ENCODE results near the gene TNFSF10. TPM values are rescaled to one million over a fixed set of nuclear protein-coding genes. Genes with fewer than 3 reads are reported as not detected.
"Not testable (repeated sequence)": the region's sequence is repeated elsewhere in the genome, so short reads cannot be mapped to it uniquely, and the experiment has no call there.

Gene TNFSF10
- 10 to 100 TPM; 23.3 to 31.4 (median 27.7) TPM for total RNA-seq

- intact Hi-C loops (cut with DNase I): no loop called here
- WGBS: 24% methylated on average over 9 of the region's 9 CpGs
- H3K27me3 ChIP-seq: no peaks in the 10 kb centered on the region
- H3K4me3 ChIP-seq: peak within 1 kb of the TSS; percentile 53 to 70 (median 55)
- H3K9me3 ChIP-seq: no peaks in the 10 kb centered on the region
- peak; percentile 31 for TF ChIP-seq POLR2A (IDR thresholded peaks at IDR 0.05; ENCODE audit: low read depth)
- TF ChIP-seq, protein P1, sequence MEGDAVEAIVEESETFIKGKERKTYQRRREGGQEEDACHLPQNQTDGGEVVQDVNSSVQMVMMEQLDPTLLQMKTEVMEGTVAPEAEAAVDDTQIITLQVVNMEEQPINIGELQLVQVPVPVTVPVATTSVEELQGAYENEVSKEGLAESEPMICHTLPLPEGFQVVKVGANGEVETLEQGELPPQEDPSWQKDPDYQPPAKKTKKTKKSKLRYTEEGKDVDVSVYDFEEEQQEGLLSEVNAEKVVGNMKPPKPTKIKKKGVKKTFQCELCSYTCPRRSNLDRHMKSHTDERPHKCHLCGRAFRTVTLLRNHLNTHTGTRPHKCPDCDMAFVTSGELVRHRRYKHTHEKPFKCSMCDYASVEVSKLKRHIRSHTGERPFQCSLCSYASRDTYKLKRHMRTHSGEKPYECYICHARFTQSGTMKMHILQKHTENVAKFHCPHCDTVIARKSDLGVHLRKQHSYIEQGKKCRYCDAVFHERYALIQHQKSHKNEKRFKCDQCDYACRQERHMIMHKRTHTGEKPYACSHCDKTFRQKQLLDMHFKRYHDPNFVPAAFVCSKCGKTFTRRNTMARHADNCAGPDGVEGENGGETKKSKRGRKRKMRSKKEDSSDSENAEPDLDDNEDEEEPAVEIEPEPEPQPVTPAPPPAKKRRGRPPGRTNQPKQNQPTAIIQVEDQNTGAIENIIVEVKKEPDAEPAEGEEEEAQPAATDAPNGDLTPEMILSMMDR (IDR thresholded peaks at IDR 0.05): no peak
- peak; percentile 68 to 91 for TF ChIP-seq POLR2AphosphoS5 (IDR thresholded peaks at IDR 0.05)
- peak within 1 kb of the TSS; percentile 71 to 81 (median 74) for H3K27ac ChIP-seq (replicated peaks in 1 of 4)
- H3K4me1 ChIP-seq: peaks cover 9 to 40% (median 26%) of the 10 kb centered on the region in 4 donors
- peak; percentile 94 for DNase-seq (ENCODE audit: extremely low spot score)
- H3K36me3 ChIP-seq: no peaks in the 10 kb centered on the region
These were observed at the start of gene TNFSF10 for GRCh38 chr3:172522871-172523818. Gene TNFSF10 (minus strand): TSS chr3:172523430. CDS start chr3:172523384, 46 bp downstream.

DNA sequence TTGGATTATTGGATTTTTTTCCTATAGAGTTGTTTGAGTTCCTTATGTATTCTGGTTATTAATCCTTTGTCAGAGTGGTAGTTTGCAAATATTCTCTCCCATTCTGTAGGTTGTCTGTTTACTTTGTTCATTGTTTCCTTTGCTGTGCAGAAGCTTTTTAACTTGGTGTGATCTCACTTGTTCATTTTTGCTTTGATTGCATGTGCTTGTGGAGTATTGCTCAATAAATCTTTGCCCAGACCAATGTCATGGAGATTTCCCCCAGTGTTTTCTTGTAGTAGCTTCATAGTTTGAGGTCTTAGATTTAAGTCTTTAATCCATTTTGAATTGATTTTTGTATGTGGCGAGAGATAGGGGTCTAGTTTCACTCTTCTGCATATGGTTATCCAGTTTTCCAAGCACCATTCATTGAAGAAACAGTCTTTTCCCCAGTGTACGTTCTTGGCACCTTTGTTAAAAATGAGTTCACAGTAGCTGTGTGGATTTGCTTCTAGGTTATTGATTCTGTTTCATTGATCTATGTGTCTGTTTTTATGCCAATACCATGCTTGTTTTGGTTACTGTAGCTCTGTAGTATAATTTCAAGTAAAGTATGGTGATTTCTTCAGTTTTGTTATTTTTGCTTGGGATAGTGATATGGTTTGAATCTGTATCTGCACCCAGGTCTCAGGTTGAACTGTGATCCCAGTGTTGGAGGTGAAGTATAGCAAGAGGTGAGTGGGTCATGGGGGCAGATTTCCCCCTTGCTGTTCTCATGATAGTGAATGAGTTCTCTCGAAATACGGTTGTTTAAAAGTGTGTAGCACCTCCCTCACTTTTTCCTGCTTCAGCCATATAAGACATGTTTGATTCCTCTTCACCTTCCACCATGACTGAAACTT is 46.1 kb upstream of the TNFSF10 start:
- no peak for TF ChIP-seq POLR2A (IDR thresholded peaks at IDR 0.05; ENCODE audit: low read depth)
- H3K4me1 ChIP-seq: peaks cover 0 to 5% (median 0%) of the 10 kb centered on the region in 4 donors
- H3K9me3 ChIP-seq: no peaks in the 10 kb centered on the region
- no peak overlapping the region for H3K4me3 ChIP-seq
- H3K27me3 ChIP-seq: no peaks in the 10 kb centered on the region
- H3K36me3 ChIP-seq: no peaks in the 10 kb centered on the region
- DNase-seq (ENCODE audit: extremely low spot score): no peak
- intact Hi-C loops (cut with DNase I): no loop called here
- 88% methylated on average over 4 of the region's 4 CpGs for WGBS
- no peak overlapping the region for H3K27ac ChIP-seq (replicated peaks in 1 of 4)

GRCh38 chr3:172568701-172569100 is 45.5 kb upstream of the TNFSF10 start:
- no peak overlapping the region for H3K4me3 ChIP-seq
- no peak for TF ChIP-seq EP300 (IDR thresholded peaks at IDR 0.05)
- no peaks in the 10 kb centered on the region for H3K9me3 ChIP-seq
- H3K4me1 ChIP-seq: peaks cover 3 to 11% (median 5%) of the 10 kb centered on the region in 4 donors
- H3K27ac ChIP-seq (replicated peaks in 1 of 4): no peak overlapping the region
- no peaks in the 10 kb centered on the region for H3K36me3 ChIP-seq
- DNase-seq (ENCODE audit: extremely low spot score): no peak
- 63% methylated on average over 2 of the region's 2 CpGs for whole genome bisulfite sequencing
- intact Hi-C loops (cut with DNase I): no loop called here
- H3K27me3 ChIP-seq: no peaks in the 10 kb centered on the region

GRCh38 chr3:172566785-172567184 is 43.6 kb upstream of the TNFSF10 start:
- H3K4me1 ChIP-seq: peaks cover 15 to 30% (median 20%) of the 10 kb centered on the region in 4 donors
- H3K4me3 ChIP-seq; H3K36me3 ChIP-seq; DNase-seq (ENCODE audit: extremely low spot score); intact Hi-C loops (cut with DNase I); H3K27me3 ChIP-seq; H3K9me3 ChIP-seq; H3K27ac ChIP-seq (replicated peaks in 1 of 4): not testable (repeated sequence)
- 98% methylated on average over 2 of the region's 2 CpGs for WGBS

DNA sequence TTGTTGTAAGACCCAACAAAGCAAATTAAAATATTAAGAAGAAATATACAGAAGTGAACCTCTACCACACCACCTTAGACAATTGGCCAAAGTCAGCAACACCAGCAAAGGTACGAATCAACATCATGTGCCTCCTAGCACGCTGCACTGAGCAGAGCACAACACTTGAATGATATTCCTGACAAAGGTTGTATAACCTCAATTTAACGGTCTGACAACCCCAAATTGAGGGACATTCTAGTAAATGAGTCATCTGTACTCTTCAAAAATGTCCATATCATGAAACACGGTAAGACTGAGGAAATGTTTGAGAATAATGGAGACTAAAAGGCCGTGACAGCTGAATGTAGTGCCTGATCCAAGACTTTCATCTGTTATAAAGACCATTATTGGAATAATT is 41.3 kb upstream of the TNFSF10 start:
- 84% methylated on average over 5 of the region's 5 CpGs for WGBS
- no peak for DNase-seq (ENCODE audit: extremely low spot score)
- Histone ChIP-seq H3K9me3 (no peaks in the 10 kb centered on the region), H3K4me3 (no peak overlapping the region), H3K36me3 (no peaks in the 10 kb centered on the region), H3K27me3 (no peaks in the 10 kb centered on the region), H3K4me1 (peaks cover 15 to 51% (median 28%) of the 10 kb centered on the region in 4 donors), H3K27ac (replicated peaks in 1 of 4) (no peak overlapping the region)
- TF ChIP-seq POLR2AphosphoS5 (IDR thresholded peaks at IDR 0.05): no peak
- no peak for TF ChIP-seq POLR2A (IDR thresholded peaks at IDR 0.05; ENCODE audit: low read depth)
- TF ChIP-seq, protein P1 (IDR thresholded peaks at IDR 0.05): no peak
- no peak for TF ChIP-seq EP300 (IDR thresholded peaks at IDR 0.05)
- intact Hi-C loops (cut with DNase I): no loop called here

Data from esophagus muscularis mucosa (tissue), 4 donors.